Astrocyte (in vitro differentiated cells and primary cell): ENCODE measurements around the gene AURKAIP1.

Source experiments
- EZH2 ChIP-seq: IDR thresholded peaks from 2 replicates; pipeline ENCODE4 v1.6.1; 2012; ENCODE audit warnings: mild to moderate bottlenecking, low read length, inconsistent platforms; ENCODE audit not compliant: insufficient read depth
- TF ChIP-seq, protein P1 (sequence below): IDR thresholded peaks from 2 replicates; pipeline ENCODE4 v1.5.1; 2011; ENCODE audit warnings: low read depth, mild to moderate bottlenecking, inconsistent platforms, low read length, moderate library complexity; ENCODE audit not compliant: insufficient read depth

DNA sequence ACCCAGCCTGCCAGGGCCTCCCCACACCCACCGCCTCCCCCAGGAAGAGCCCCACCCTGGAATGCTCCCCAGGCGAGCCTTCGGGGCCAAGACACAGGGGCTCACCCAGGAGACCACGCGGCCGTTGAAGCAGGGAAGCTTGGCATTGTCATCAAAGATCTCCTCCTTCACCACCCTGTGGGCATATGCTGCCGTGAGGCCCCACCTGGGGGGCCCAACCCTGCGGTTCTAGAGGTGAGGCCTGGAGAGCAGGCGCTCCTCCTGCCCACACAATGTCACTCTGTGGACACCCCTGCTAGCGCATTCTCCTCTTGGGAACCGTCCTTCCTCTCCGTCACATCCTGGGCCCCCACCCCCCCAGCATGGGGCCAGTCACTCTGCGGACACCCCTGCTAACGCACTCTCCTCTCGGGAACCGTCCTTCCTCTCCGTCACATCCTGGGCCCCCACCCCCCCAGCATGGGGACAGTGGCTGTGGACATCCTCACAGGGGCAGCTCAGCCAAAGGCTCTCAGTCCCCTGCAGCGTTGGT is 32.4 kb downstream of the AURKAIP1 start:
- TF ChIP-seq, protein P1, sequence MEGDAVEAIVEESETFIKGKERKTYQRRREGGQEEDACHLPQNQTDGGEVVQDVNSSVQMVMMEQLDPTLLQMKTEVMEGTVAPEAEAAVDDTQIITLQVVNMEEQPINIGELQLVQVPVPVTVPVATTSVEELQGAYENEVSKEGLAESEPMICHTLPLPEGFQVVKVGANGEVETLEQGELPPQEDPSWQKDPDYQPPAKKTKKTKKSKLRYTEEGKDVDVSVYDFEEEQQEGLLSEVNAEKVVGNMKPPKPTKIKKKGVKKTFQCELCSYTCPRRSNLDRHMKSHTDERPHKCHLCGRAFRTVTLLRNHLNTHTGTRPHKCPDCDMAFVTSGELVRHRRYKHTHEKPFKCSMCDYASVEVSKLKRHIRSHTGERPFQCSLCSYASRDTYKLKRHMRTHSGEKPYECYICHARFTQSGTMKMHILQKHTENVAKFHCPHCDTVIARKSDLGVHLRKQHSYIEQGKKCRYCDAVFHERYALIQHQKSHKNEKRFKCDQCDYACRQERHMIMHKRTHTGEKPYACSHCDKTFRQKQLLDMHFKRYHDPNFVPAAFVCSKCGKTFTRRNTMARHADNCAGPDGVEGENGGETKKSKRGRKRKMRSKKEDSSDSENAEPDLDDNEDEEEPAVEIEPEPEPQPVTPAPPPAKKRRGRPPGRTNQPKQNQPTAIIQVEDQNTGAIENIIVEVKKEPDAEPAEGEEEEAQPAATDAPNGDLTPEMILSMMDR: no peak
- TF ChIP-seq EZH2: no peak
